ENCODE data around the gene NOXO1. TPM values are rescaled to one million over a fixed set of nuclear protein-coding genes. Genes with fewer than 3 reads are reported as not detected.

The NOXO1 gene
- total and polyA plus RNA-seq, 2 experiments from 2014 or later: 2.3 to 6.0 TPM

DNA sequence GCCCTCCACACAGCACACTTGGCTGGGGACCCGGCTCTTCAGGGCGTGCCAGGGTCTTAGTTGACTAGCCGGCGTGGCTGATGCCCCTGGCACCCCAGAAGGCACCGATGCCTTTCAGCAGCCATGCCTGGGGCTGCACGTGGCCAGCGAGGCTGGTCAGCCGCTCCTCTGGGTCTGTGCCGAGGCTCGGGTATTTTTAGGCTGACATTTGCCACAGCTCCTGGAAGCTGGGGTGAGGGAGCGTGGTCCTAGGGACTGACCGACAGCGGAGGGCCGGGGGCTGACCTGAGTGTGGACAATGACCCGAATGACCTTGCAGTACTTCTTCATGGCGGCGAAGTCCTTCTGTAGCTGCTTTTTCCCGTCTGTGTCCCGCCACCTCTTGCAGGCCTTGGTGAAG is 30.7 kb downstream of the NOXO1 start:
- Histone ChIP-seq H3K79me2 (no peaks in the 10 kb centered on the region), H3K27me3 (no peaks in the 10 kb centered on the region), H3K4me1 (ENCODE audit: insufficient read depth) (no peaks in the 10 kb centered on the region), H3K4me2 (no peak overlapping the region), H3K36me3 (replicated peaks; ENCODE audit: insufficient read depth, low read depth) (no peaks in the 10 kb centered on the region), H3K9me2 (replicated peaks; ENCODE audit: insufficient read depth) (no peaks in the 10 kb centered on the region), H3K27ac (no peak overlapping the region), H4K20me1 (ENCODE audit: insufficient read depth, poor library complexity, severe bottlenecking) (no peaks in the 10 kb centered on the region), H3K4me3 (no peak overlapping the region), H3K9me3 (ENCODE audit: low read depth) (no peaks in the 10 kb centered on the region), H2AFZ (no peak overlapping the region)
- no peak for DNase-seq (ENCODE audit: low spot score)
- 95% methylated on average over 19 of the region's 19 CpGs for WGBS (ENCODE audit: low lambda C conversion rate, missing lambda C conversion rate)
- TF ChIP-seq, protein P1, sequence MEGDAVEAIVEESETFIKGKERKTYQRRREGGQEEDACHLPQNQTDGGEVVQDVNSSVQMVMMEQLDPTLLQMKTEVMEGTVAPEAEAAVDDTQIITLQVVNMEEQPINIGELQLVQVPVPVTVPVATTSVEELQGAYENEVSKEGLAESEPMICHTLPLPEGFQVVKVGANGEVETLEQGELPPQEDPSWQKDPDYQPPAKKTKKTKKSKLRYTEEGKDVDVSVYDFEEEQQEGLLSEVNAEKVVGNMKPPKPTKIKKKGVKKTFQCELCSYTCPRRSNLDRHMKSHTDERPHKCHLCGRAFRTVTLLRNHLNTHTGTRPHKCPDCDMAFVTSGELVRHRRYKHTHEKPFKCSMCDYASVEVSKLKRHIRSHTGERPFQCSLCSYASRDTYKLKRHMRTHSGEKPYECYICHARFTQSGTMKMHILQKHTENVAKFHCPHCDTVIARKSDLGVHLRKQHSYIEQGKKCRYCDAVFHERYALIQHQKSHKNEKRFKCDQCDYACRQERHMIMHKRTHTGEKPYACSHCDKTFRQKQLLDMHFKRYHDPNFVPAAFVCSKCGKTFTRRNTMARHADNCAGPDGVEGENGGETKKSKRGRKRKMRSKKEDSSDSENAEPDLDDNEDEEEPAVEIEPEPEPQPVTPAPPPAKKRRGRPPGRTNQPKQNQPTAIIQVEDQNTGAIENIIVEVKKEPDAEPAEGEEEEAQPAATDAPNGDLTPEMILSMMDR (IDR thresholded peaks at IDR 0.05; ENCODE audit: poor library complexity): no peak
- TF ChIP-seq EZH2phosphoT487 (IDR thresholded peaks at IDR 0.05; ENCODE audit: low read depth, severe bottlenecking, unreplicated experiment) (no peak), EZH2 (IDR thresholded peaks at IDR 0.05; ENCODE audit: borderline replicate concordance) (no peak)

DNA sequence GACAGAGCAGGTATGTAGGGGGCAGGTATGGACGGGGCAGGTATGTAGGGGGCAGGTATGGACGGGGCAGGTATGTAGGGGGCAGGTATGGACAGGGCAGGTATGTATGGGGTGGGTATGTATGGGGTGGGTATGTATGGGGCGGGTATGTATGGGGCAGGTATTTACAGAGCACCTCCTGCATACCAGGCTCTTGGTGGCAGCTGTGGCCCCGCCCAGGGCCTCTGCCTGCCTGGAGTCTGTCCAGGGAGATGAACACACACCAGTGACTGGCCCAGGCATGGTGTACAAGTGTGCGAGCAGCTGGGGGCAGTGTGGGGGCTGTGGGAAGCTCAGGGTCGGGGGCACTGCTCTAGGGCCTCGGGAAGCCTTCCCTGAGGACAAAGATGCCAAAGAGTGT is 31.2 kb downstream of the NOXO1 start:
- no peak overlapping the region for H3K4me2 ChIP-seq
- no peak overlapping the region for H2AFZ ChIP-seq
- no peak overlapping the region for H3K27ac ChIP-seq
- H4K20me1 ChIP-seq (ENCODE audit: insufficient read depth, poor library complexity, severe bottlenecking): no peaks in the 10 kb centered on the region
- TF ChIP-seq EZH2 (IDR thresholded peaks at IDR 0.05; ENCODE audit: borderline replicate concordance): no peak
- no peak for TF ChIP-seq EZH2phosphoT487 (IDR thresholded peaks at IDR 0.05; ENCODE audit: low read depth, severe bottlenecking, unreplicated experiment)
- TF ChIP-seq, protein P1 (IDR thresholded peaks at IDR 0.05; ENCODE audit: poor library complexity): no peak
- no peaks in the 10 kb centered on the region for H3K9me2 ChIP-seq (replicated peaks; ENCODE audit: insufficient read depth)
- no peaks in the 10 kb centered on the region for H3K9me3 ChIP-seq (ENCODE audit: low read depth)
- no peak for DNase-seq (ENCODE audit: low spot score)
- H3K4me3 ChIP-seq: no peak overlapping the region
- WGBS (ENCODE audit: low lambda C conversion rate, missing lambda C conversion rate): 92% methylated on average over 4 of the region's 7 CpGs
- H3K36me3 ChIP-seq (replicated peaks; ENCODE audit: insufficient read depth, low read depth): no peaks in the 10 kb centered on the region
- H3K4me1 ChIP-seq (ENCODE audit: insufficient read depth): no peaks in the 10 kb centered on the region
- H3K27me3 ChIP-seq: no peaks in the 10 kb centered on the region
- H3K79me2 ChIP-seq: no peaks in the 10 kb centered on the region

DNA sequence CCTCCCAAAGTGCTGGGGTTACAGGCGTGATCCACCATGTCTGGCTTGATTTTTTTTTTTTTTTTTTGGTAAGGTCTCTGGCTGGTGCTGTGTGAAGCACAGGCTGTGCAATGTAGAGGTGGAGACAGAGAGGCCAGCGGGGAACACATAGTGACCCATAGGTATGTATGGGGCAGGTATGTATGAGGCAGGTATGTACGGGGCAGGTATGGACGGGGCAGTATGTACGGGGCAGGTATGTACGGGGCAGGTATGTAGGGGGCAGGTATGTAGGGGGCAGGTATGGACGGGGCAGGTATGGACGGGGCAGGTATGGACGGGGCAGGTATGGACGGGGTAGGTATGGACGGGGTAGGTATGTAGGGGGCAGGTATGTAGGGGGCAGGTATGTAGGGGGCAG is 31.8 kb downstream of the NOXO1 start:
- TF ChIP-seq EZH2 (IDR thresholded peaks at IDR 0.05; ENCODE audit: borderline replicate concordance) (no peak), EZH2phosphoT487 (IDR thresholded peaks at IDR 0.05; ENCODE audit: low read depth, severe bottlenecking, unreplicated experiment) (no peak)
- TF ChIP-seq, protein P1 (IDR thresholded peaks at IDR 0.05; ENCODE audit: poor library complexity): no peak
- Histone ChIP-seq H3K4me2 (no peak overlapping the region), H3K9me2 (replicated peaks; ENCODE audit: insufficient read depth) (no peaks in the 10 kb centered on the region), H3K79me2 (no peaks in the 10 kb centered on the region), H2AFZ (no peak overlapping the region), H3K4me1 (ENCODE audit: insufficient read depth) (no peaks in the 10 kb centered on the region), H4K20me1 (ENCODE audit: insufficient read depth, poor library complexity, severe bottlenecking) (no peaks in the 10 kb centered on the region), H3K36me3 (replicated peaks; ENCODE audit: insufficient read depth, low read depth) (no peaks in the 10 kb centered on the region), H3K9me3 (ENCODE audit: low read depth) (no peaks in the 10 kb centered on the region), H3K4me3 (no peak overlapping the region), H3K27ac (no peak overlapping the region), H3K27me3 (no peaks in the 10 kb centered on the region)
- DNase-seq (ENCODE audit: low spot score): no peak
- WGBS (ENCODE audit: low lambda C conversion rate, missing lambda C conversion rate): 89% methylated on average over 6 of the region's 11 CpGs

DNA sequence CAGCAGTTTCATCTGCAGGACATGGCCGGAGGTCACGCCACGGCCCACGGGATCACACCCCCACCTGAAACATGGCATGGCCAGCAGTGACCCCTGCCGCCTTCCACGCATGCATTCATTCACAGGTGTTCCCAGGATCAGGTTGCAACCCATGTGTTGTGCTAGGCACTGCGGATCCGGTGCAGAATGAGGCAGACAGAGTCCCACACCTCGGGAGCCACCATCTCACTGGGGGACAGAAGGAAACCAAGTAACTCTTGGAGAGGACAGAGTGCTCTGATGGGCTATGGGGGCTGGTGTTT is 33.9 kb downstream of the NOXO1 start:
- no peak overlapping the region for H2AFZ ChIP-seq
- peaks cover 6% of the 10 kb centered on the region for H3K79me2 ChIP-seq
- no peaks in the 10 kb centered on the region for H4K20me1 ChIP-seq (ENCODE audit: insufficient read depth, poor library complexity, severe bottlenecking)
- H3K4me2 ChIP-seq: no peak overlapping the region
- DNase-seq (ENCODE audit: low spot score): no peak
- TF ChIP-seq, protein P1 (IDR thresholded peaks at IDR 0.05; ENCODE audit: poor library complexity): no peak
- TF ChIP-seq EZH2phosphoT487 (IDR thresholded peaks at IDR 0.05; ENCODE audit: low read depth, severe bottlenecking, unreplicated experiment): no peak
- TF ChIP-seq EZH2 (IDR thresholded peaks at IDR 0.05; ENCODE audit: borderline replicate concordance): no peak
- H3K9me2 ChIP-seq (replicated peaks; ENCODE audit: insufficient read depth): no peaks in the 10 kb centered on the region
- H3K27me3 ChIP-seq: no peaks in the 10 kb centered on the region
- no peaks in the 10 kb centered on the region for H3K36me3 ChIP-seq (replicated peaks; ENCODE audit: insufficient read depth, low read depth)
- H3K4me1 ChIP-seq (ENCODE audit: insufficient read depth): peaks cover 2% of the 10 kb centered on the region
- WGBS (ENCODE audit: low lambda C conversion rate, missing lambda C conversion rate): 90% methylated on average over 9 of the region's 9 CpGs
- H3K4me3 ChIP-seq: no peak overlapping the region
- no peak overlapping the region for H3K27ac ChIP-seq
- H3K9me3 ChIP-seq (ENCODE audit: low read depth): no peaks in the 10 kb centered on the region
